SJSA1 (cell line): ENCODE results near the gene PADI1. TPM values are rescaled to one million over a fixed set of nuclear protein-coding genes. Genes with fewer than 3 reads are reported as not detected.

Experiments
- DNase-seq, 2 experiments: peaks; one replicate each; pipeline ENCODE4 v3.0.0-alpha.2; 2015 to 2020; ENCODE audit warnings: low spot score in 2 of 2, low read depth in 1 of 2
- H3K27ac ChIP-seq: fragments of 250-450 bp; sonication (Bioruptor Pico); 2 replicates; pipeline ENCODE4 v1.5.1; 2020; ENCODE audit warnings: mild to moderate bottlenecking, moderate library complexity
- H3K27me3 ChIP-seq: fragments of 250-450 bp; sonication (Bioruptor Pico); replicated peaks from 2 replicates; pipeline ENCODE4 v1.5.1; 2020; ENCODE audit warnings: mild to moderate bottlenecking, moderate library complexity
- H3K36me3 ChIP-seq: fragments of 250-450 bp; sonication (Bioruptor Pico); 2 replicates; pipeline ENCODE4 v1.5.1; 2020; ENCODE audit warnings: mild to moderate bottlenecking
- H3K4me1 ChIP-seq: fragments of 250-450 bp; sonication (Bioruptor Pico); replicated peaks from 2 replicates; pipeline ENCODE4 v1.6.1; 2021; ENCODE audit warnings: mild to moderate bottlenecking
- H3K4me3 ChIP-seq: fragments of 250-450 bp; sonication (Bioruptor Pico); 2 replicates; pipeline ENCODE4 v1.5.1; 2020; ENCODE audit warnings: mild to moderate bottlenecking
- H3K9me3 ChIP-seq: fragments of 250-450 bp; sonication (Bioruptor Pico); replicated peaks from 2 replicates; pipeline ENCODE4 v1.5.1; 2020; ENCODE audit warnings: mild to moderate bottlenecking
- total RNA-seq: library from RNA; depleted of rRNA; stranded (reverse); fragments of >200 nt; shearing (Covaris generic); gene quantifications from 2 replicates; pipeline ENCODE4 v1.2.3, GENCODE V29; 2014

PADI1 gene
- total RNA-seq, 1 experiment from 2014 or later, result 1.5 TPM

DNA sequence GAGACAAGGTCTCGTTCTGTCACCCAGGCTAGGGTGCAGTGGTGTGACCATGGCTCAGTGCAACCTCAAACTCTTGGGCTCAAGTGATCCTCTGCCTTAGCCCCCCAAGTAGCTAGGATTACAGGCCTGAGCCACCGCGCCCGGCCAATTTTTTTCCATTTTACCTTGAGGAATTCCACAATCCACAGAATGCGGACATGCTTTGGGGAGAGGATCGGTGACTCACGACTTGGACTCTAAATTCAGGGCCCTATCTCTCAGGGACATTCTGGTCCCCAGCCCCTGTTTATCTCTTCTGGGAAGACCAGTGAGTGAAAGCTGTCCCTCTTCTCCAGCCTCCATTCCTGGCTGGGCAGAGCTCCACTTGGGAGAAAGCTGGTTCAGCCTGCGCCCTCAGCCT, 5.2 kb downstream of the PADI1 start:
- no peaks in the 10 kb centered on the region for H3K27me3 ChIP-seq
- no peaks in the 10 kb centered on the region for H3K36me3 ChIP-seq
- DNase-seq, result no peak
- no peak overlapping the region for H3K27ac ChIP-seq
- no peak overlapping the region for H3K4me3 ChIP-seq
- peaks cover 64% of the 10 kb centered on the region for H3K4me1 ChIP-seq
- no peaks in the 10 kb centered on the region for H3K9me3 ChIP-seq

DNA sequence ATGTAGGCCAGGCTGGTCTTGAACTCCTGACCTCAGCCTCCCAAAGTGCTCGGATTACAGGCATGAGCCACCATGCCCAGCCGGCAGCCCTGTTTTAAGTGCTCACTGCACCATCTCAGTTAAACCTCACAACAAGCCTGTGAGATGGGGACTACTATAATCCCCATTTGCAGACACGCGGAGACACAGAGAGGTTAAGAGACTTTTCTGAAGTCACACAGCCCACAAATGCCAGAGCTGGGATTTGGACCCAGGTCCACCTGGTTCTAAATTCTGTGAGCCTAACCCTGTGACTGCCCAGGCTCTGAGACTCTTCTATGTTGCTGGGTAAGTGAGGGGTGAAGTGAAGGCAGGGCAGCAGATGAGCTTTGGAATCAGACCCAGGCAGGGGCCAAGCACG, 6.4 kb downstream of the PADI1 start:
- Histone ChIP-seq H3K4me1 (peaks cover 73% of the 10 kb centered on the region), H3K36me3 (no peaks in the 10 kb centered on the region), H3K27me3 (no peaks in the 10 kb centered on the region), H3K9me3 (no peaks in the 10 kb centered on the region), H3K27ac (no peak overlapping the region), H3K4me3 (no peak overlapping the region)
- no peak for DNase-seq

DNA sequence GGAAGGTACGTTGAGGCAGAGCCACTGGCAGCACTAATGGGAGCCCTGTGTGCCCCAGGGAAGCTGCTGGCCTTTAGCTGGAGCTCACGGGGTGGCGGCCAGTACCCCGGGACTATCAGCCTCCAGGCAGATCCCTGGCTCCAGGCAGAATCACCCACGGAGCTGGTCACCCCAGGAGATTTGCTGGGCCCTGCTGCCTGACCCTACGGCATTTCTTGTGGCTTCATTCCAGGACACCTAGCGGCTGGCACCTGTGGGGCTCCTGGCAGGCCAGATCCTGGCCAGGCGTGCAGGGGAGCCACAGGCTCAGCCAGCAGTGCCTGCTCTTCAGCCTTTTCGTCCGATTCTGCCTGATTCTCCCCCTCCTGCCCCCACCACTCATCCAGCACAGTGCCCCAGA, 7.1 kb downstream of the PADI1 start:
- H3K4me1 ChIP-seq, result peaks cover 72% of the 10 kb centered on the region
- H3K27me3 ChIP-seq, result no peaks in the 10 kb centered on the region

DNA sequence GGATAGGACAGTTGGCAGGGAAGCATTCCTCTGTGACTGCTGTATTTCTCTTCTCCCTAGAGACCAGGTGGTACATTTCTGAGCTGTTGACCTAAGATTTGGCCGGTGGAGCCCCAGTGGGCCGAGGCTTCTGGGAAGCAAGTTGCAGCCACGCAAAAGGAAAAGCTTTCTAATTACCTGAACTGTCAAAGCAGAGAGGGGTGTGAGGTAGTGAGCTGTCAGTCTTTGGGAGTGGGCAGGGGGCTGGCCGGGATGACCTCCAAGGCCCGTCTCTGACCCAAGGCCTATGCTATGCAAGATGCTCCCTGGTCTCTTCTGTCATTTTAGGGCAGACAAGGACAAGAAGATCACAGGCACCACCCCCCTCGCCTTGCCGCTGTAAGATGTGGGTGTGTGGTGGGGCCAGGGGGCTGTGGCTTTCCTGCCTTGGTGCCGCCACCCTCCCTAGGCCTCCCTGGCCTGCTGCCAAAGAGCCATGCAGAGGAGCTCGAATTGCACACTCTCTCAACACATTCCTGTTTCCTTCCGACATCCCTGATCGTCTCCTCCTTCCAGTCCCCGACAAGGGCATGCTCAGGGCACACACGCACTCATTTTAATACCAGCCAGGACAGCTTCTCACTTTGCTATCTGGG, 7.7 kb downstream of the PADI1 start:
- H3K36me3 ChIP-seq, result no peaks in the 10 kb centered on the region
- peaks cover 68% of the 10 kb centered on the region for H3K4me1 ChIP-seq
- 0 out of 2 replicates have a peak overlapping the region, but pooled peaks have one; percentile 2 for H3K27ac ChIP-seq
- no peaks in the 10 kb centered on the region; the same call in 1 of the 2 replicates for H3K9me3 ChIP-seq
- H3K4me3 ChIP-seq, result no peak overlapping the region
- peak; percentile 77 to 91 for DNase-seq
- no peaks in the 10 kb centered on the region for H3K27me3 ChIP-seq

More for the DNA sequence above, 7.1 kb downstream of the PADI1 start:
- Histone ChIP-seq H3K9me3 (no peaks in the 10 kb centered on the region), H3K27ac (no peak overlapping the region), H3K36me3 (no peaks in the 10 kb centered on the region), H3K4me3 (no peak overlapping the region)
- DNase-seq, result no peak

DNA sequence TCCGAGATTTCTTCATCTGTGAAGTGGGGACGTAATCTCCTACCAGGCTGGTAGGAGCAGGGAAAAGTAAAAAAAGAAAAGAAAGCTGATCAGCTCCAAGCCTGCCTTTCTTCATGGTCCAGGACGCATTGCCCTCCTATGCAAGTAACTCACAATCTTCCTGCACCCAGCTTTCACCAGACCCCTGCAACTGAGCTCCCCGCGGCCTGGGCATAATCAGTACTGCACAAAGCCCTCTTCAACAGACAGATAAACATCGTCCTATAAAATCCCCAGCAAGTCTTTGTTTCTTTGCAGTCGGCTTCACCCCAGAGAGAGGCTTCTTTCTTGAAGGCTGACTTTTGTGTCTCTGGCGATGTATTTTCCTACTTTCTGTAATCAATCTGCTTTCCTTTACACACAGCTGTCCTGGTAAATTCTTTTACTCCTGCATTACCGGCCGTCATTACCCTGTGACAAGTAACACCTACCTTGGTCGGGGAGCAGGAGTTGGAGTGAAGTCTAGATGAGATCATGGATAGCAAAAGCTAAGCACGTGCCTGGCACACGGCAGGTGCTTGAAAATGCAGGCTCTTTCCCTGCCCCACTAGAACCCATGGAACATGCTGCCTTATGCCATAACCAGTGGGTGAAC, 8.3 kb downstream of the PADI1 start:
- Histone ChIP-seq H3K27ac (no peak overlapping the region), H3K27me3 (no peaks in the 10 kb centered on the region), H3K36me3 (no peaks in the 10 kb centered on the region), H3K9me3 (no peaks in the 10 kb centered on the region; the same call in 1 of the 2 replicates), H3K4me3 (no peak overlapping the region), H3K4me1 (peaks cover 61% of the 10 kb centered on the region)
- DNase-seq, result peak in 1 of 2 experiments; percentile 35

DNA sequence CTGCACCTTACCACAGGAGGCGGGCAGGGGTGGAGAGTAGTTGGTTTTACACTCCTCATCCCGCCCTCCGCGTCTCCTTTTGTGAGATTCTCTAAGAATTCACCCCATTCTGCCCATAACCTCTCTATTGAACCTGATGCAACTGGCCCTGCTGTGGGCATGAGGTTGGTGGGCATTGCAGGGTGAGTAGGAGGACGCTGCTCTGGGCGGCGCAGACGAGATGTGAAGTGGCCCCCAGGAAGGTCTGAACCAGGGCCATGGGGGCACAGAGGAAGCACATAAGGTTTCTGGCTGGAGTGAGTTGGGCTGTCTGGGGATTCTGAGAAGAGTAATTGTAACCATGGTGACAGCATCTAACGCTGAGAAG, 8.8 kb downstream of the PADI1 start:
- no peaks in the 10 kb centered on the region for H3K27me3 ChIP-seq
- no peak for DNase-seq

DNA sequence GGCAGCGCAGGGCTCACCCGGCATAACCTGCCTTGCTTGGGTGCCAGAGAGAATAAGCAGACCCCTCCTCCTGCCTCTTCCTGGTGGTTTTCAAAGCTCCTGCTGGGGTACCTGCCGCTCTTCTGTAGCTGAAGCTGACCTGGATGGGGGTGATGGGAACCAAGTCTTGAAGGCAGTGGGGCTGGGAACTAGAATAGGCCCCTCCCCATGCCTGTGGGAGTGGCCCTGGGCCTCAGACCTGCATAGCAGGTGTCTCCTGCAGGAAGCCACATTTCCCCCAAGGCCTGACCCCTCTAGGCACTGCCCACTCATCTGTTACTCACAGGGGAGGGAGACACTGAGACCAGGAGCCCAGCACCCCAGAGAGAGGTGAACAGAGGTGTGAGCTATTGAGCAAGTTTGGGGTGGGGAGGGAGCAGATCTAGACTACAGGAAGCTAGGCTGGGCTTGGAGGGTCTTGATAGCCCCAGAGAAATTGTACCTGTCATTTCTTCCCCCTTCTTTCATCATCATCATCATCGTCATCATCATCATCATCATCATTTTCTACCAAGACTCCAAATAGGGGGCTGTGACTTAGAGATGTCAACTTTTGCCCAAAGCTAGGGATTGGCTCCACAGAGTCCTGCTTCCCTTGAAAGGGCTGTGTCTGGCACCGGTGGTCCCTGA, 10.1 kb downstream of the PADI1 start:
- no peak for DNase-seq
- H3K9me3 ChIP-seq, result no peaks in the 10 kb centered on the region; the same call in 1 of the 2 replicates
- H3K27me3 ChIP-seq, result no peaks in the 10 kb centered on the region
- H3K4me3 ChIP-seq, result no peak overlapping the region
- H3K27ac ChIP-seq, result no peak overlapping the region
- no peaks in the 10 kb centered on the region for H3K36me3 ChIP-seq
- H3K4me1 ChIP-seq, result peaks cover 45% of the 10 kb centered on the region

More for the DNA sequence above, 8.8 kb downstream of the PADI1 start:
- no peak overlapping the region for H3K27ac ChIP-seq
- no peaks in the 10 kb centered on the region; the same call in 1 of the 2 replicates for H3K9me3 ChIP-seq
- no peak overlapping the region for H3K4me3 ChIP-seq
- H3K4me1 ChIP-seq, result peaks cover 56% of the 10 kb centered on the region
- H3K36me3 ChIP-seq, result no peaks in the 10 kb centered on the region

DNA sequence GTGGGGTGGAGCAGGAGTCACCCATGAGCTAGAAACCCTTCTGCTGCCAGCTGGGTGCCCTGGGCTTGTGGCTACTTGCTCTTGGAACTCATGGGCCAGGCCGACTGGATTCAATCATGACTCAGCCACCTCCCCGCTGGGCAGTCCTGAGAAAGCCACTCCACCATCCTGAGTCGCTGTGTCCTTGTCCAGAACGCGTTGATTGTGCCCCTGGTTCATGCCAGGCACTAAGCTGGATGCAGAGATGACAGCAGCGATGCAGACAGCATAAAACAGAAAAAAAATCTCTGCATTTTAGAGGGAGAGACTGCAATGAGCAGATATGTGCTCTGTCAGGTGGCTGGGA, 10.6 kb downstream of the PADI1 start:
- no peaks in the 10 kb centered on the region for H3K36me3 ChIP-seq
- DNase-seq, result peak in 1 of 2 experiments; percentile 68
- no peaks in the 10 kb centered on the region for H3K27me3 ChIP-seq
- peaks cover 40% of the 10 kb centered on the region for H3K4me1 ChIP-seq
- no peak overlapping the region for H3K4me3 ChIP-seq
- no peak overlapping the region for H3K27ac ChIP-seq
- H3K9me3 ChIP-seq, result no peaks in the 10 kb centered on the region; the same call in 1 of the 2 replicates

DNA sequence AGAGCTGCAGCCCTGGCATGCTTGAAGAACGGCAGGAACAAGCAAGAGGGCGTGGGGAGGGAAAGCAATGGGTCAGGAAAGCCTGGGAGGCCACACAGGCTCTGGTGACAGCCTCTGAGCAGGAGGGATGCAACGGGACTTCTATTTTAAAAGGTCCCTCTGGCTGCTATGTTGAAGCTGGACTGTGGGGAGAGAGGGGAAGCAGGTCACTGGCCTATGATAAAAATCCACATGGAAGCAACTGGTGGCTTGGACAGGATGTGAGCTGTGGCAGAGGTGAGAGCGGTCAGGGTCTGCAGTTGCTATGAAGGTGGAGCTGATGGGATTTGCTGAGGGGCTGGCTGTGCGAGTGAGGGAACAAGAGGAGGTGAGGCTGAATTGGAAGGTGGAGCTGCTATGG, 11.2 kb downstream of the PADI1 start:
- H3K27ac ChIP-seq, result no peak overlapping the region
- H3K4me3 ChIP-seq, result no peak overlapping the region
- H3K27me3 ChIP-seq, result no peaks in the 10 kb centered on the region
- DNase-seq, result no peak
- peaks cover 39% of the 10 kb centered on the region for H3K4me1 ChIP-seq
- no peaks in the 10 kb centered on the region for H3K36me3 ChIP-seq
- H3K9me3 ChIP-seq, result no peaks in the 10 kb centered on the region; the same call in 1 of the 2 replicates

DNA sequence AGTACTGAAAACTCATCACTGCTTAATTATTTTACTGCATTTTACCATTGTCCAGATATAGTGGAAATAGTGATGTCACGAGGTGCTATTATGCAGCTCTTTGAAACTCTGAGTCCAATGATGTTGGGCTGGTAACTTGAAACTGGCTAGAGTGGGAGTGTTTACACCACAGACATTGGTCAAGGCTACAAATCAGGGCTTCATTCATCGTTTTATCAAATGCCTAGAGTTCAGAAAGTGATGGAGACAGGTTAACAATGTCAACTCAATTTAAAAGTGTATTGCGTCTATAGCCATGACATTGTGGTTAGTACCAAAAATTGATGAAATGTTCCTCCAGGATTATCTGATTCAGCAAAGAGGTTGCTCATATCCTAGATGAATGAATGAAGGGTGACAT, 12.7 kb downstream of the PADI1 start:
- Histone ChIP-seq H3K27me3 (no peaks in the 10 kb centered on the region), H3K9me3 (no peaks in the 10 kb centered on the region; the same call in 1 of the 2 replicates), H3K4me3 (no peak overlapping the region), H3K27ac (no peak overlapping the region), H3K4me1 (peaks cover 30% of the 10 kb centered on the region), H3K36me3 (no peaks in the 10 kb centered on the region)
- no peak for DNase-seq

DNA sequence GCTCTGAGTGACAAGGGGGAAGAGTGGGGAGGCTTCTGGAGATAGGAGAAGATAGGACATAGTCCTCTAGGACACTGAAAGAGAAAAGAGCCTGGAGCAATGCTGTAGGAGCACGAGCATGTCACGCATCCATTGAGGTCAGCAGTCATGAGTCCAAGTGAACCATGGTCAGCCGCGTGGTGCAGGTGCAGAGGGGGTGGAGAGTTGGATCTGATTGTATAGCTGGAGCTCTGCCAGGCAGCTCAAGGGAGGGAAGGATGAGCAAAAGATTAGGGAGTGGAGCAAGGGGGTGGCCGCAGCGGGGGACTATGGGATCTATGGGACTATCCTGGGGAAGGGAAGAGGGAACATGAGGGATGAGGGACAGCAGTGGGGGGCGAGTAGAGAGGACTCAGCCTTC, 14.0 kb downstream of the PADI1 start:
- H3K36me3 ChIP-seq, result no peaks in the 10 kb centered on the region
- peaks cover 16% of the 10 kb centered on the region for H3K4me1 ChIP-seq
- H3K4me3 ChIP-seq, result no peak overlapping the region
- DNase-seq, result no peak
- H3K27ac ChIP-seq, result no peak overlapping the region
- no peaks in the 10 kb centered on the region; the same call in 1 of the 2 replicates for H3K9me3 ChIP-seq
- no peaks in the 10 kb centered on the region for H3K27me3 ChIP-seq

DNA sequence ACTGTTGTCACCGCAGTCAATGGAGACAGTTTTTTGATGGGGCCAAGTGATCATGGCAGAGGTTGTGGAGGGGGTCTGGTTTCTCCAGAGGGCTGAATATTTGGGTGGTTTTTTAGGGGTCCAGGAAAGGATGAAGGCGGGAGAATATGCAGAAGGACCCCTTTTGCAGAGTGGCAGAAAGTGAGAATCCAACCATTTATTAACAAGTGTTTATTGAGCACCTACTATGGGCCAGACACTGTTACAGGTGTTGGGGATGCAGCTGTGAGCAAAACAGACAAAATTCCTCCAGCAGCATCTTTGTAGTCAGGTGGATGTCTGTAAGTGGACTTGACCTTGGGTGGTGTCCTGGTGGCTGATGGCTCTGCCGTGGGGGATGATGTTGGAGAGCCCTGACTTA, 15.4 kb downstream of the PADI1 start:
- peaks cover 7% of the 10 kb centered on the region for H3K4me1 ChIP-seq
- no peak overlapping the region for H3K4me3 ChIP-seq
- no peaks in the 10 kb centered on the region for H3K27me3 ChIP-seq
- H3K36me3 ChIP-seq, result no peaks in the 10 kb centered on the region
- H3K9me3 ChIP-seq, result no peaks in the 10 kb centered on the region; the same call in 1 of the 2 replicates
- H3K27ac ChIP-seq, result no peak overlapping the region
- DNase-seq, result no peak

DNA sequence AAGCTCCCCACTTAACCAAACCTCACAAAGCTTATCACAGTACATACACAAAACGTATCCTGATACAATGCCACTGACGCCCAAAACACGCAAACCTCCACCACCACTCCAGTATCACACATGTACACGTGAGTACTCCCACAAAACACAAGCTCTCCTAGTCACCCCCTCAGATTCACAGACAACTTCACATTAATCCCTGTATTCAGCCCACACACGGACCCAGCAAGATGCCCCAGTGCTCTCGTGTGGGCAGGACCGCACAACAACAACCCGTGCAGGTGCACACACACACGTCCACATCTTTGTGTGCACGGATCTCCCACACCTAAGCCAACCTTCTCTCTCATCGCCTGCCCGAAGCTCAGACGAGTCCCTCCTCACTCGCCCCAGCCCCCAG, 17.6 kb downstream of the PADI1 start:
- Histone ChIP-seq H3K36me3 (no peaks in the 10 kb centered on the region), H3K9me3 (no peaks in the 10 kb centered on the region; the same call in 1 of the 2 replicates), H3K4me3 (no peak overlapping the region), H3K27me3 (no peaks in the 10 kb centered on the region), H3K27ac (no peak overlapping the region), H3K4me1 (peaks cover 7% of the 10 kb centered on the region)
- DNase-seq, result no peak

DNA sequence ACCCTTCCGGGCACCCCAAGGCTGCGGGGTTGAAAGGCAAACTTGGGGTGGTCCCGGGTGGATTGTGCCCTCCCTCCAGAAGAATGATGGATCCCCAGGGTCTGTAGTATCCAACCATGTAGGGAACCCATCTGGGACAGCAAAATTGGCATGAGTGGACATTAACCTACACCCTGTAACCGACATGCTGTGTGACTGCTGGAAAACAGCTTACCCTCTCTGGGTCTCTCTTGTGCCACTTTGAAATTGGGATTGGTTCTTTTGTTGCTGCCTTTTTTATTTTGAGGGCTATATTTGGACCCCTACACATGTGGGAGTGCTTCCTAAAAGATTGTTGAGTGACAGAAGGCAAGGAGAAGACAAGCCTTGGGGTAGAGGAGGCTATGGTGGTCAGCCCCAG, 19.5 kb downstream of the PADI1 start:
- Histone ChIP-seq H3K27ac (no peak overlapping the region), H3K27me3 (no peaks in the 10 kb centered on the region), H3K4me1 (peaks cover 7% of the 10 kb centered on the region), H3K36me3 (no peaks in the 10 kb centered on the region), H3K4me3 (no peak overlapping the region), H3K9me3 (no peaks in the 10 kb centered on the region)
- no peak for DNase-seq
